ENCODE results near the gene WSCD2.
"Not testable (repeated sequence)": the region's sequence is repeated elsewhere in the genome, so short reads cannot be mapped to it uniquely, and the experiment has no call there.

WSCD2 gene

GRCh38 chr12:108199106-108199505 is 70.0 kb downstream of the WSCD2 start:
- DNase-seq, result no peak

- no peak for DNase-seq
Measured at GRCh38 chr12:108201808-108202207, 72.7 kb downstream of the WSCD2 start.

- DNase-seq, result no peak
Measured at GRCh38 chr12:108204117-108204987, 75.3 kb downstream of the WSCD2 start.

- no peak for DNase-seq
Measured at GRCh38 chr12:108205864-108206263, 76.8 kb downstream of the WSCD2 start.

- no peak for DNase-seq
Measured at GRCh38 chr12:108207791-108208730, 79.0 kb downstream of the WSCD2 start.

- no peak for DNase-seq
Measured at GRCh38 chr12:108210001-108210400, 80.9 kb downstream of the WSCD2 start.

- DNase-seq, result no peak
Measured at GRCh38 chr12:108211157-108211556, 82.1 kb downstream of the WSCD2 start.

- no peak for DNase-seq
Measured at GRCh38 chr12:108213871-108214445, 84.9 kb downstream of the WSCD2 start.

- no peak for DNase-seq
Measured at GRCh38 chr12:108214486-108214885, 85.4 kb downstream of the WSCD2 start.

GRCh38 chr12:108215458-108215857 is 86.4 kb downstream of the WSCD2 start:
- no peak for DNase-seq

GRCh38 chr12:108218921-108219320 is 89.8 kb downstream of the WSCD2 start:
- no peak for DNase-seq

GRCh38 chr12:108225101-108225500 is 96.0 kb downstream of the WSCD2 start:
- DNase-seq, result not testable (repeated sequence)

GRCh38 chr12:108226866-108227265 is 97.8 kb downstream of the WSCD2 start:
- no peak for DNase-seq

- no peak for DNase-seq
Measured at GRCh38 chr12:108228746-108229145, 99.7 kb downstream of the WSCD2 start.

GRCh38 chr12:108231109-108231905 is 102.2 kb downstream of the WSCD2 start:
- no peak for DNase-seq

- no peak for DNase-seq
Measured at GRCh38 chr12:108231909-108232434, 102.9 kb downstream of the WSCD2 start.

GRCh38 chr12:108232565-108232964 is 103.5 kb downstream of the WSCD2 start:
- DNase-seq, result no peak

- no peak for DNase-seq
Measured at GRCh38 chr12:108234158-108234557, 105.1 kb downstream of the WSCD2 start.

GRCh38 chr12:108235197-108235984 is 106.3 kb downstream of the WSCD2 start:
- DNase-seq, result no peak

- no peak for DNase-seq
Measured at GRCh38 chr12:108235985-108236263, 106.8 kb downstream of the WSCD2 start.

GRCh38 chr12:108236366-108236765 is 107.3 kb downstream of the WSCD2 start:
- DNase-seq, result no peak

- no peak for DNase-seq
Measured at GRCh38 chr12:108237272-108237671, 108.2 kb downstream of the WSCD2 start.

All from activated naive CD4-positive, alpha-beta T cell (primary cell).